OCI-LY7 (cell line): Measurements from ENCODE around the gene DOCK1.

Experiments used
- EZH2phosphoT487 ChIP-seq: fragments of 200-600 bp; sonication (generic); IDR thresholded peaks from 2 replicates; pipeline ENCODE4 v1.6.1; 2018; ENCODE audit warnings: low read depth, borderline replicate concordance, mild to moderate bottlenecking, mixed run types, antibody characterized with exemption, low read length, moderate library complexity, mixed read lengths
- TF ChIP-seq, protein P1 (sequence below): fragments of 200-600 bp; sonication (generic); conservative IDR thresholded peaks from 2 replicates; pipeline ENCODE4 v1.5.1; 2014; ENCODE audit warnings: mild to moderate bottlenecking, antibody characterized with exemption, low read length, moderate library complexity, mixed read lengths

DNA sequence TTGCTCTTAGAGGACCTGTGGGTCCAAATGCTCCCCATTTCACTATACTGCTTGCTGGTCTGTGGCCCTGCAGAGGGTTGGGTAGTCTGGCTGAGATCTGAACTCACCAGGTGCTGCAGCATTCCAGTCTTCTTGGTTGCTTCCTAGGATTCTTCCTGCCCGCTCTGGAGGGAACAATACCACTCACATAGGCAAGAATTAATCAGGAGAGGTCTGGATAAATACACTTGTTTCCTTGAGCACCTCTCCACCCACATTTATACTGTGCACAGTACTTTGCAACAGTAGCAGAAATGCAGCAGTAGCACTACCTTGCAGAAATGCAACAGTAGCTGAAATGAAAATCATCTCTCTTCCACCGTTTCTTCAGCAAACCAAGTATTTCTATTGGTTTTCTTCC, 165.9 kb downstream of the DOCK1 start:
- TF ChIP-seq, protein P1, sequence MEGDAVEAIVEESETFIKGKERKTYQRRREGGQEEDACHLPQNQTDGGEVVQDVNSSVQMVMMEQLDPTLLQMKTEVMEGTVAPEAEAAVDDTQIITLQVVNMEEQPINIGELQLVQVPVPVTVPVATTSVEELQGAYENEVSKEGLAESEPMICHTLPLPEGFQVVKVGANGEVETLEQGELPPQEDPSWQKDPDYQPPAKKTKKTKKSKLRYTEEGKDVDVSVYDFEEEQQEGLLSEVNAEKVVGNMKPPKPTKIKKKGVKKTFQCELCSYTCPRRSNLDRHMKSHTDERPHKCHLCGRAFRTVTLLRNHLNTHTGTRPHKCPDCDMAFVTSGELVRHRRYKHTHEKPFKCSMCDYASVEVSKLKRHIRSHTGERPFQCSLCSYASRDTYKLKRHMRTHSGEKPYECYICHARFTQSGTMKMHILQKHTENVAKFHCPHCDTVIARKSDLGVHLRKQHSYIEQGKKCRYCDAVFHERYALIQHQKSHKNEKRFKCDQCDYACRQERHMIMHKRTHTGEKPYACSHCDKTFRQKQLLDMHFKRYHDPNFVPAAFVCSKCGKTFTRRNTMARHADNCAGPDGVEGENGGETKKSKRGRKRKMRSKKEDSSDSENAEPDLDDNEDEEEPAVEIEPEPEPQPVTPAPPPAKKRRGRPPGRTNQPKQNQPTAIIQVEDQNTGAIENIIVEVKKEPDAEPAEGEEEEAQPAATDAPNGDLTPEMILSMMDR, result no peak
- no peak for TF ChIP-seq EZH2phosphoT487
